OCI-LY1 (cell line): ENCODE data around the gene CAPN2.

Experiments
- H2AFZ ChIP-seq: fragments of 200-600 bp; sonication (generic), shearing (Covaris generic); 2 replicates; pipeline ENCODE4 v1.6.0; 2014; ENCODE audit warnings: antibody characterized with exemption, mild to moderate bottlenecking, low read length
- H3F3A ChIP-seq: fragments of 200-600 bp; sonication (generic), shearing (Covaris generic); 2 replicates; pipeline ENCODE4 v1.6.0; 2014; ENCODE audit warnings: mild to moderate bottlenecking, antibody characterized with exemption, low read length, moderate library complexity; ENCODE audit not compliant: insufficient read depth
- H3K27ac ChIP-seq: fragments of 200-600 bp; sonication (generic); 2 replicates; pipeline ENCODE4 v1.5.1; 2014; ENCODE audit warnings: low read length, mixed run types, mild to moderate bottlenecking, low read depth; ENCODE audit not compliant: poor library complexity, severe bottlenecking
- H3K27me3 ChIP-seq: fragments of 200-600 bp; sonication (generic); 2 replicates; pipeline ENCODE4 v1.6.0; 2014; ENCODE audit warnings: antibody characterized with exemption, mild to moderate bottlenecking, low read length, moderate library complexity; ENCODE audit not compliant: insufficient read depth
- H3K36me3 ChIP-seq: fragments of 200-600 bp; sonication (generic); 2 replicates; pipeline ENCODE4 v1.6.1; 2014; ENCODE audit warnings: mild to moderate bottlenecking, antibody characterized with exemption, low read length, moderate library complexity, mixed read lengths; ENCODE audit not compliant: insufficient read depth
- H3K4me1 ChIP-seq: fragments of 200-600 bp; sonication (generic); 2 replicates; pipeline ENCODE4 v1.5.1; 2014; ENCODE audit warnings: mild to moderate bottlenecking, low read length, moderate library complexity; ENCODE audit not compliant: insufficient read depth, severe bottlenecking
- H3K4me2 ChIP-seq: fragments of 200-600 bp; sonication (generic), shearing (Covaris generic); 2 replicates; pipeline ENCODE4 v1.6.1; 2014; ENCODE audit warnings: low read length
- H3K4me3 ChIP-seq: fragments of 200-600 bp; sonication (generic); 2 replicates; pipeline ENCODE4 v1.5.1; 2014; ENCODE audit warnings: low read length, low read depth, mild to moderate bottlenecking, mixed read lengths; ENCODE audit not compliant: poor library complexity, severe bottlenecking
- H3K79me2 ChIP-seq: fragments of 200-600 bp; shearing (Covaris generic); 2 replicates; pipeline ENCODE4 v1.6.1; 2016; ENCODE audit warnings: mixed run types, low read length, mixed read lengths; ENCODE audit not compliant: insufficient read depth
- H3K9ac ChIP-seq: fragments of 200-600 bp; sonication (generic), shearing (Covaris generic); 2 replicates; pipeline ENCODE4 v1.6.1; 2014; ENCODE audit warnings: mild to moderate bottlenecking, low read length, mixed read lengths
- H3K9me2 ChIP-seq: fragments of 200-600 bp; sonication (generic), shearing (Covaris generic); 2 replicates; pipeline ENCODE4 v1.6.1; 2014; ENCODE audit warnings: low read depth, mild to moderate bottlenecking, low read length, mixed read lengths
- H3K9me3 ChIP-seq: fragments of 200-600 bp; shearing (Covaris generic); 2 replicates; pipeline ENCODE4 v1.6.1; 2014; ENCODE audit warnings: low read length, mixed read lengths
- H4K20me1 ChIP-seq: fragments of 200-600 bp; sonication (generic), shearing (Covaris generic); 2 replicates; pipeline ENCODE4 v1.6.0; 2016; ENCODE audit warnings: mild to moderate bottlenecking, low read length; ENCODE audit not compliant: insufficient read depth
- EZH2 ChIP-seq: fragments of 200-600 bp; sonication (generic), shearing (Covaris generic); IDR thresholded peaks from 2 replicates; pipeline ENCODE4 v1.8.0; 2017; ENCODE audit warnings: borderline replicate concordance, mixed run types, mild to moderate bottlenecking, antibody characterized with exemption, low read length, moderate library complexity, mixed read lengths
- TF ChIP-seq, protein P1 (sequence below): fragments of 200-600 bp; sonication (generic), shearing (Covaris generic); IDR thresholded peaks from 2 replicates; pipeline ENCODE4 v1.5.1; 2017; ENCODE audit warnings: mild to moderate bottlenecking, antibody characterized with exemption, low read length, moderate library complexity, mixed read lengths

Gene CAPN2

DNA sequence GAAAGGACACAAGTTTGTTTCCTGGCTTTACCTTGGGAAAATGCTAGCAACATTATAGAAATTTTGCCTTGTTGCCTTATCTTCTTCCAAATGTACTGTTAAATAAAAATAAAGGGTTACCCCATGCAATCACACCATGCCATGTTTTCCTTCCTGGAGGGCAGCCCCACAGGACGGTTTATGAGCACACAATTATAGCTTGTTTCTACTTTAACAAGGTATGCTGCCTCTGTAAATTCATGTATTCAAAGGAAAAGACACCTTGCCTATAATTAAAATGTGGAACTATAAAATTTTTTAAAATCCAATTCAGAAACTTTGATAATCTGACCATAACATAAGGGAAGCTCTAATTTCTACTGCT, 63.4 kb downstream of the CAPN2 start:
- H3K4me1 ChIP-seq, result no peaks in the 10 kb centered on the region
- no peak overlapping the region for H2AFZ ChIP-seq
- no peak overlapping the region for H3K27ac ChIP-seq
- no peak overlapping the region for H3K9ac ChIP-seq
- H3K4me2 ChIP-seq, result no peak overlapping the region
- peaks cover 6% of the 10 kb centered on the region; the same call in 1 of the 2 replicates for H3K36me3 ChIP-seq
- H3K9me3 ChIP-seq, result no peaks in the 10 kb centered on the region
- H3K9me2 ChIP-seq, result no peaks in the 10 kb centered on the region
- no peaks in the 10 kb centered on the region for H4K20me1 ChIP-seq
- H3K27me3 ChIP-seq, result no peaks in the 10 kb centered on the region
- TF ChIP-seq, protein P1, sequence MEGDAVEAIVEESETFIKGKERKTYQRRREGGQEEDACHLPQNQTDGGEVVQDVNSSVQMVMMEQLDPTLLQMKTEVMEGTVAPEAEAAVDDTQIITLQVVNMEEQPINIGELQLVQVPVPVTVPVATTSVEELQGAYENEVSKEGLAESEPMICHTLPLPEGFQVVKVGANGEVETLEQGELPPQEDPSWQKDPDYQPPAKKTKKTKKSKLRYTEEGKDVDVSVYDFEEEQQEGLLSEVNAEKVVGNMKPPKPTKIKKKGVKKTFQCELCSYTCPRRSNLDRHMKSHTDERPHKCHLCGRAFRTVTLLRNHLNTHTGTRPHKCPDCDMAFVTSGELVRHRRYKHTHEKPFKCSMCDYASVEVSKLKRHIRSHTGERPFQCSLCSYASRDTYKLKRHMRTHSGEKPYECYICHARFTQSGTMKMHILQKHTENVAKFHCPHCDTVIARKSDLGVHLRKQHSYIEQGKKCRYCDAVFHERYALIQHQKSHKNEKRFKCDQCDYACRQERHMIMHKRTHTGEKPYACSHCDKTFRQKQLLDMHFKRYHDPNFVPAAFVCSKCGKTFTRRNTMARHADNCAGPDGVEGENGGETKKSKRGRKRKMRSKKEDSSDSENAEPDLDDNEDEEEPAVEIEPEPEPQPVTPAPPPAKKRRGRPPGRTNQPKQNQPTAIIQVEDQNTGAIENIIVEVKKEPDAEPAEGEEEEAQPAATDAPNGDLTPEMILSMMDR, result no peak
- TF ChIP-seq EZH2, result no peak
- H3K4me3 ChIP-seq, result no peak overlapping the region
- H3K79me2 ChIP-seq, result no peaks in the 10 kb centered on the region
- no peaks in the 10 kb centered on the region for H3F3A ChIP-seq

GRCh38 chr1:223776075-223776814, 63.9 kb downstream of the CAPN2 start:
- TF ChIP-seq, protein P1, result no peak
- Histone ChIP-seq H4K20me1 (no peaks in the 10 kb centered on the region), H2AFZ (no peak overlapping the region), H3K79me2 (no peaks in the 10 kb centered on the region), H3K9me2 (no peaks in the 10 kb centered on the region), H3K27ac (no peak overlapping the region), H3K36me3 (peaks cover 6% of the 10 kb centered on the region; the same call in 1 of the 2 replicates), H3F3A (no peaks in the 10 kb centered on the region), H3K9ac (no peak overlapping the region), H3K4me3 (no peak overlapping the region), H3K4me1 (no peaks in the 10 kb centered on the region), H3K9me3 (no peaks in the 10 kb centered on the region), H3K27me3 (no peaks in the 10 kb centered on the region), H3K4me2 (no peak overlapping the region)

DNA sequence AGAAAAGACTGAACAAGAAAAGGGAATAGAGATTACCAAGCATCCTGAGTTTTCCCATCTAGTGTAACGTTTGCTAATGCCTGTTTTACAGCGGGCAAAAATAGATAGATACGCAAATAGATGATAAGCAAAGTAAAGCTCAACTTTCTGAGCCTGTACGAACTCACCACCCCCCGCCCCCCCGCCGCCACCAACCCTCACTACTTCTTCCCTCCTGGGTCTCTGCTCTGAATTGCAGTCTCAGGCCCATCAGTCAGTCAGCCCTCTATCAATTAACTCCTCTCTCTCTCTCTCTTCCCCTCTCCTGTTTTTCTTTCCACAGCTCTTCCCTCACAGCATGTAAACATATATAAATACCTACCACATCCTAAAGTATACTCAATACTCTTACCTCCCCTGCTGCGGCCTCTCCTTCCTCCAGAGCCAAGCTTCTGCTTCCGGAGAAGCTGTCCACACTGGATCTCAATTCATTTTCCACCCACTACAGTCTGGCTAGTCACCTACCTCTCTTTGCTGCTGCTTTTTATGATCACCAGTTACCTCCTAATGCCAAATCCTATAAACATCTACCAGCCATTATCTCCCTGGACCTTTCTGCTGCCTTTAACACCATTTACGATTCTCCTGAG, 64.6 kb downstream of the CAPN2 start:
- Histone ChIP-seq H3K9me3 (no peaks in the 10 kb centered on the region), H3K36me3 (peaks cover 6% of the 10 kb centered on the region; the same call in 1 of the 2 replicates), H3K9me2 (no peaks in the 10 kb centered on the region), H3K4me2 (no peak overlapping the region), H3K27ac (no peak overlapping the region), H3K4me1 (no peaks in the 10 kb centered on the region), H3K79me2 (no peaks in the 10 kb centered on the region), H3K9ac (no peak overlapping the region), H4K20me1 (no peaks in the 10 kb centered on the region), H3K4me3 (no peak overlapping the region), H2AFZ (no peak overlapping the region), H3K27me3 (no peaks in the 10 kb centered on the region), H3F3A (no peaks in the 10 kb centered on the region)
- TF ChIP-seq, protein P1, result no peak
- TF ChIP-seq EZH2, result no peak
